Loucy (cell line): ENCODE measurements around the gene AGPAT3.

Experiments
- H2AFZ ChIP-seq: fragments of 200-600 bp; sonication (generic); 2 replicates; pipeline ENCODE4 v1.6.0; 2016; ENCODE audit warnings: antibody characterized with exemption, mild to moderate bottlenecking, low read length, moderate library complexity
- H3F3A ChIP-seq: fragments of 200-600 bp; 2 replicates; pipeline ENCODE4 v1.6.0; 2016; ENCODE audit warnings: antibody characterized with exemption, low read depth, mild to moderate bottlenecking
- H3K27me3 ChIP-seq: fragments of 200-600 bp; sonication (generic); 2 replicates; pipeline ENCODE4 v1.6.1; 2014; ENCODE audit warnings: low read length, mild to moderate bottlenecking; ENCODE audit not compliant: insufficient read depth, poor library complexity, severe bottlenecking
- H3K36me3 ChIP-seq: fragments of 200-600 bp; sonication (generic); 2 replicates; pipeline ENCODE4 v1.6.1; 2016; ENCODE audit warnings: low read length; ENCODE audit not compliant: insufficient read depth
- H3K4me1 ChIP-seq: fragments of 200-600 bp; sonication (generic); 2 replicates; pipeline ENCODE4 v1.5.1; 2014; ENCODE audit warnings: low read length, mild to moderate bottlenecking; ENCODE audit not compliant: insufficient read depth, poor library complexity, severe bottlenecking
- H3K4me2 ChIP-seq: fragments of 200-600 bp; sonication (generic); 2 replicates; pipeline ENCODE4 v1.6.0; 2014; ENCODE audit warnings: antibody characterized with exemption, low read length, low read depth, mild to moderate bottlenecking; ENCODE audit not compliant: poor library complexity, severe bottlenecking
- H3K4me3 ChIP-seq: fragments of 200-600 bp; sonication (generic); 2 replicates; pipeline ENCODE4 v1.5.1; 2014; ENCODE audit warnings: low read length, mild to moderate bottlenecking, mixed read lengths; ENCODE audit not compliant: poor library complexity, severe bottlenecking
- H3K79me2 ChIP-seq: fragments of 200-600 bp; sonication (generic); 2 replicates; pipeline ENCODE4 v1.6.1; 2014; ENCODE audit warnings: low read length; ENCODE audit not compliant: insufficient read depth
- H3K9ac ChIP-seq: fragments of 200-600 bp; sonication (generic); 2 replicates; pipeline ENCODE4 v1.6.0; 2014; ENCODE audit warnings: mild to moderate bottlenecking, low read depth, low read length, moderate library complexity; ENCODE audit not compliant: poor library complexity, severe bottlenecking
- H3K9me2 ChIP-seq: fragments of 200-600 bp; sonication (generic); replicated peaks from 2 replicates; pipeline ENCODE4 v1.6.1; 2016; ENCODE audit warnings: low read depth, low read length, mixed read lengths
- H3K9me3 ChIP-seq: fragments of 200-600 bp; sonication (generic); 2 replicates; pipeline ENCODE4 v1.6.1; 2014; ENCODE audit warnings: mild to moderate bottlenecking, antibody characterized with exemption, low read length, low read depth; ENCODE audit not compliant: insufficient read depth
- H4K20me1 ChIP-seq: fragments of 200-600 bp; sonication (generic); 2 replicates; pipeline ENCODE4 v1.6.0; 2014; ENCODE audit warnings: antibody characterized with exemption, low read length, mild to moderate bottlenecking; ENCODE audit not compliant: insufficient read depth, poor library complexity, severe bottlenecking
- CTCF ChIP-seq: fragments of 200-600 bp; sonication (generic); conservative IDR thresholded peaks from 2 replicates; pipeline ENCODE4 v1.5.1; 2014; ENCODE audit warnings: mild to moderate bottlenecking, antibody characterized with exemption, low read length
- EZH2phosphoT487 ChIP-seq: fragments of 200-600 bp; IDR thresholded peaks from 2 replicates; pipeline ENCODE4 v1.6.1; 2018; ENCODE audit warnings: antibody characterized with exemption, mild to moderate bottlenecking, moderate library complexity, borderline replicate concordance

Gene AGPAT3

GRCh38 chr21:44018813-44019567 lies 154.0 kb downstream of the AGPAT3 start:
- Histone ChIP-seq H3K27me3 (no peaks in the 10 kb centered on the region), H3K9ac (peak overlapping the region; percentile 48), H2AFZ (no peak overlapping the region), H3K9me2 (no peaks in the 10 kb centered on the region), H3K79me2 (peaks cover 96% of the 10 kb centered on the region), H3F3A (no peaks in the 10 kb centered on the region), H3K36me3 (no peaks in the 10 kb centered on the region), H3K9me3 (no peaks in the 10 kb centered on the region), H3K4me3 (peak overlapping the region; percentile 31), H3K4me1 (peaks cover 64% of the 10 kb centered on the region), H3K4me2 (peak overlapping the region; percentile 97), H4K20me1 (peaks cover 70% of the 10 kb centered on the region)
- TF ChIP-seq CTCF (no peak), EZH2phosphoT487 (no peak)

GRCh38 chr21:44019568-44019958 lies 154.5 kb downstream of the AGPAT3 start:
- no peaks in the 10 kb centered on the region for H3F3A ChIP-seq
- no peak overlapping the region for H2AFZ ChIP-seq
- no peaks in the 10 kb centered on the region for H3K27me3 ChIP-seq
- H3K9me3 ChIP-seq, result no peaks in the 10 kb centered on the region
- H3K79me2 ChIP-seq, result peaks cover 96% of the 10 kb centered on the region
- H3K4me3 ChIP-seq, result no peak overlapping the region
- H3K36me3 ChIP-seq, result no peaks in the 10 kb centered on the region
- no peaks in the 10 kb centered on the region for H3K9me2 ChIP-seq
- peak overlapping the region; percentile 97 for H3K4me2 ChIP-seq
- H3K9ac ChIP-seq, result no peak overlapping the region
- peaks cover 61% of the 10 kb centered on the region for H3K4me1 ChIP-seq
- H4K20me1 ChIP-seq, result peaks cover 71% of the 10 kb centered on the region
- no peak for TF ChIP-seq CTCF
- TF ChIP-seq EZH2phosphoT487, result no peak

GRCh38 chr21:44020551-44020950 lies 155.5 kb downstream of the AGPAT3 start:
- no peaks in the 10 kb centered on the region for H3K9me2 ChIP-seq
- H4K20me1 ChIP-seq, result peaks cover 72% of the 10 kb centered on the region
- H3K4me3 ChIP-seq, result no peak overlapping the region
- H3F3A ChIP-seq, result no peaks in the 10 kb centered on the region
- peaks cover 61% of the 10 kb centered on the region for H3K4me1 ChIP-seq
- peaks cover 96% of the 10 kb centered on the region for H3K79me2 ChIP-seq
- no peaks in the 10 kb centered on the region for H3K9me3 ChIP-seq
- peak overlapping the region; percentile 24 for H3K4me2 ChIP-seq
- H3K36me3 ChIP-seq, result no peaks in the 10 kb centered on the region
- no peaks in the 10 kb centered on the region for H3K27me3 ChIP-seq
- H3K9ac ChIP-seq, result no peak overlapping the region
- no peak overlapping the region for H2AFZ ChIP-seq
- TF ChIP-seq CTCF (no peak), EZH2phosphoT487 (no peak)
